ENCODE data around the gene PAK1IP1.
"Not testable (repeated sequence)": the region's sequence is repeated elsewhere in the genome, so short reads cannot be mapped to it uniquely, and the experiment has no call there.

The PAK1IP1 gene

GRCh38 chr6:10745116-10745515 is 50.3 kb downstream of the PAK1IP1 start:
- DNase-seq, result no peak

- no peak for DNase-seq
These were observed 52.1 kb downstream of the PAK1IP1 start for GRCh38 chr6:10746915-10747250.

GRCh38 chr6:10747251-10747972 is 52.6 kb downstream of the PAK1IP1 start, which contains the start of gene TMEM14B:
Gene TMEM14B (plus strand): TSS chr6:10747805. CDS start chr6:10749246, 1,441 bp downstream.
- DNase-seq, result peak; percentile 99 to 100

GRCh38 chr6:10749734-10750133 is 55.0 kb downstream of the PAK1IP1 start:
- no peak for DNase-seq

- not testable (repeated sequence) for DNase-seq
These were observed 55.8 kb downstream of the PAK1IP1 start for GRCh38 chr6:10750568-10750967.

- not testable (repeated sequence) for DNase-seq
These were observed 57.0 kb downstream of the PAK1IP1 start for GRCh38 chr6:10751757-10752156.

- DNase-seq, result no peak
These were observed 61.3 kb downstream of the PAK1IP1 start for GRCh38 chr6:10756085-10756484.

All from activated CD4-positive, alpha-beta T cell treated with anti-CD3 and anti-CD28 coated beads for 4 hours (primary cell).